PC-3 (cell line): ENCODE results near the gene MMP3. TPM values are rescaled to one million over a fixed set of nuclear protein-coding genes. Genes with fewer than 3 reads are reported as not detected.

Experiments used
- ATAC-seq: fragments of 200-7000 bp; cut with Tn5 transposase; 2 replicates; pipeline ENCODE4 v1.9.1; 2020; ENCODE audit warnings: mild to moderate bottlenecking, moderate library complexity
- BruUV-seq: library from RNA; stranded (reverse); fragments of 400-500 nt; replicated peaks from 2 replicates; lab custom pipeline; 2021; lab: Mats Ljungman, UMichigan
- CTCF ChIA-PET: fragments of 300-600 bp; sonication (Branson Sonifier 250); formaldehyde crosslinking; loops from one replicate; lab custom pipeline; 2022; ENCODE audit warnings: antibody characterized with exemption; lab: Charles Lee
- POLR2A ChIA-PET: fragments of 300-600 bp; sonication (Branson Sonifier 250); formaldehyde crosslinking; loops from one replicate; lab custom pipeline; 2022; ENCODE audit warnings: antibody characterized with exemption; ENCODE audit not compliant: unreplicated experiment; lab: Charles Lee
- DNase-seq: peaks from one replicate; pipeline ENCODE4 v3.0.0-alpha.2; 2015
- H2AFZ ChIP-seq: fragments of 300-600 bp; sonication (generic); 2 replicates; pipeline ENCODE4 v1.6.0; 2016; ENCODE audit warnings: antibody characterized with exemption, low read length
- H3F3A ChIP-seq: fragments of 300-600 bp; sonication (generic); one replicate; pipeline ENCODE4 v1.6.0; 2017; ENCODE audit warnings: antibody characterized with exemption, low read length, control low read depth, mild to moderate bottlenecking; ENCODE audit not compliant: unreplicated experiment
- H3K27ac ChIP-seq: fragments of 300-600 bp; sonication (generic); 2 replicates; pipeline ENCODE4 v1.5.1; 2016; ENCODE audit warnings: mild to moderate bottlenecking, low read length
- H3K27me3 ChIP-seq: fragments of 300-600 bp; sonication (generic); 2 replicates; pipeline ENCODE4 v1.6.1; 2016; ENCODE audit warnings: low read length, mixed read lengths
- H3K36me3 ChIP-seq: fragments of 300-600 bp; sonication (generic); 2 replicates; pipeline ENCODE4 v1.6.1; 2016; ENCODE audit warnings: low read depth, mixed run types, low read length, mixed read lengths
- H3K4me1 ChIP-seq: fragments of 300-600 bp; sonication (generic); 2 replicates; pipeline ENCODE4 v1.5.1; 2016; ENCODE audit warnings: low read length; ENCODE audit not compliant: insufficient read depth
- H3K4me2 ChIP-seq: fragments of 300-600 bp; sonication (generic); 2 replicates; pipeline ENCODE4 v1.6.0; 2016; ENCODE audit warnings: low read length
- H3K4me3 ChIP-seq: fragments of 300-600 bp; sonication (generic); 2 replicates; pipeline ENCODE4 v1.5.1; 2016; ENCODE audit warnings: mild to moderate bottlenecking, low read length, mixed read lengths
- H3K79me2 ChIP-seq: fragments of 300-600 bp; sonication (generic); 2 replicates; pipeline ENCODE4 v1.6.1; 2017; ENCODE audit warnings: low read length, mixed read lengths
- H3K9ac ChIP-seq: fragments of 300-600 bp; sonication (generic); 2 replicates; pipeline ENCODE4 v1.6.0; 2016; ENCODE audit warnings: mild to moderate bottlenecking, low read length
- H3K9me2 ChIP-seq: fragments of 300-600 bp; sonication (generic); replicated peaks from 2 replicates; pipeline ENCODE4 v1.6.1; 2016; ENCODE audit warnings: mixed run types, low read length, mixed read lengths
- H3K9me3 ChIP-seq: fragments of 300-600 bp; sonication (generic); 2 replicates; pipeline ENCODE4 v1.6.1; 2016; ENCODE audit warnings: low read length, mixed read lengths
- H4K20me1 ChIP-seq: fragments of 300-600 bp; sonication (generic); 2 replicates; pipeline ENCODE4 v1.6.1; 2016; ENCODE audit warnings: low read length, mixed read lengths
- EZH2 ChIP-seq: fragments of 300-600 bp; sonication (generic); IDR thresholded peaks from one replicate; pipeline ENCODE4 v1.6.1; 2017; ENCODE audit warnings: antibody characterized with exemption, mild to moderate bottlenecking, low read length; ENCODE audit not compliant: unreplicated experiment
- EZH2phosphoT487 ChIP-seq: fragments of 300-600 bp; sonication (generic); IDR thresholded peaks from 2 replicates; pipeline ENCODE4 v1.6.1; 2018; ENCODE audit warnings: mild to moderate bottlenecking, antibody characterized with exemption, low read length, borderline replicate concordance
- intact Hi-C: fragments of 100-400 bp; cut with micrococcal nuclease; formaldehyde crosslinking; loops from 2 replicates; pipeline ENCODE4 v1.9.0; 2023
- total RNA-seq: library from RNA; depleted of rRNA; stranded (reverse); fragments of >200 nt; gene quantifications from 2 replicates; pipeline ENCODE4 v1.2.3, GENCODE V29; 2014
- TF ChIP-seq, protein P1 (sequence below): fragments of 300-600 bp; sonication (generic); conservative IDR thresholded peaks from 2 replicates; pipeline ENCODE4 v1.5.1; 2017; ENCODE audit warnings: antibody characterized with exemption, low read depth, mild to moderate bottlenecking, low read length

The MMP3 gene
- total RNA-seq, 1 experiment from 2014 or later, result not detected

DNA sequence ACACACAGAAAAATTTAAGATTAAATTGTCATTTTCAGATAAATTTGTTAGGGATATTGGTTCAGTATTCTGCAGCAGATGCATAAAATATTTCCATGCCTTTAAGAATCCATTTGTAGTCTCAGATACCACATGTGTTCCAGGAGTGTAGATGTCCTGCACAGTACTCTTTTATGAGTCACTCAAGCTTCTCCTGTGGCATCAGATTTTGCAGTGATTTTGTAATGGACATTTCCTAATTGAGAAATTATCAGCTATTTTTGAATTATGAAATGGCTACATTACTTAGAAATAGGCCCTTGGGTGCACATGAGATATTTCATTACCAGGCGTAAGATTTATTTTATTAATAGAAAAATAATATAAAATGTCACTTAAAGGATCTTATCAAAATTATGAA is 18.9 kb downstream of the MMP3 start:
- intact Hi-C loops, result no loop called here
- H3K36me3 ChIP-seq, result no peaks in the 10 kb centered on the region
- no peak overlapping the region for H2AFZ ChIP-seq
- no peaks in the 10 kb centered on the region for H3K4me1 ChIP-seq
- H3K4me3 ChIP-seq, result no peak overlapping the region
- 0 out of 2 replicates have a peak, but pooled peaks cover 6% of the 10 kb centered on the region for H3K9me3 ChIP-seq
- H3K79me2 ChIP-seq, result no peaks in the 10 kb centered on the region
- ChIA-PET POLR2A (no interaction called here), CTCF (no interaction called here)
- no peak for TF ChIP-seq EZH2phosphoT487
- TF ChIP-seq, protein P1, sequence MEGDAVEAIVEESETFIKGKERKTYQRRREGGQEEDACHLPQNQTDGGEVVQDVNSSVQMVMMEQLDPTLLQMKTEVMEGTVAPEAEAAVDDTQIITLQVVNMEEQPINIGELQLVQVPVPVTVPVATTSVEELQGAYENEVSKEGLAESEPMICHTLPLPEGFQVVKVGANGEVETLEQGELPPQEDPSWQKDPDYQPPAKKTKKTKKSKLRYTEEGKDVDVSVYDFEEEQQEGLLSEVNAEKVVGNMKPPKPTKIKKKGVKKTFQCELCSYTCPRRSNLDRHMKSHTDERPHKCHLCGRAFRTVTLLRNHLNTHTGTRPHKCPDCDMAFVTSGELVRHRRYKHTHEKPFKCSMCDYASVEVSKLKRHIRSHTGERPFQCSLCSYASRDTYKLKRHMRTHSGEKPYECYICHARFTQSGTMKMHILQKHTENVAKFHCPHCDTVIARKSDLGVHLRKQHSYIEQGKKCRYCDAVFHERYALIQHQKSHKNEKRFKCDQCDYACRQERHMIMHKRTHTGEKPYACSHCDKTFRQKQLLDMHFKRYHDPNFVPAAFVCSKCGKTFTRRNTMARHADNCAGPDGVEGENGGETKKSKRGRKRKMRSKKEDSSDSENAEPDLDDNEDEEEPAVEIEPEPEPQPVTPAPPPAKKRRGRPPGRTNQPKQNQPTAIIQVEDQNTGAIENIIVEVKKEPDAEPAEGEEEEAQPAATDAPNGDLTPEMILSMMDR, result no peak
- no peak for TF ChIP-seq EZH2
- H3K27ac ChIP-seq, result no peak overlapping the region
- DNase-seq (no peak), ATAC-seq (no peak)
- H3F3A ChIP-seq, result no peaks in the 10 kb centered on the region
- H3K9me2 ChIP-seq, result no peaks in the 10 kb centered on the region
- H4K20me1 ChIP-seq, result no peaks in the 10 kb centered on the region
- no TSS peak for BruUV-seq
- H3K9ac ChIP-seq, result no peak overlapping the region
- no peaks in the 10 kb centered on the region for H3K27me3 ChIP-seq
- no peak overlapping the region for H3K4me2 ChIP-seq

DNA sequence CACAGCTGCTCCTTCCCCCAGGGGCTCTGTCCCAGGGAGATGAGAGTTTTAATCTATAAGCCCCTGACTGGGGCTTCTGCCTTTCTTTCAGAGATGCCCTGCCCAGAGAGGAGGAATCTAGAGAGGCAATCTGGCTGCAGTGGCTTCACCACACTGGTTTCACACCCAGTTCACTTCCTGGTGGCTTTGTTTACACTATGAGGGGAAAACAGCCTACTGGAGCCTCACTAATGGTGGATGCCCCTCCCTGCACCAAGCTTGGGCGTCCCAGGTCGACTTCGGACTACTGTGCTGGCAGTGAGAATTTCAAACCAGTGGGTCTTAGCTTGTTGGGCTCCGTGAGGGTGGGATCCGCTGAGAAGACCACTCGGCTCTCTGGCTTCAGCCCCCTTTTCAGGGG is 23.9 kb downstream of the MMP3 start:
- intact Hi-C loops, result no loop called here
- H3K9ac ChIP-seq, result no peak overlapping the region
- no peak for DNase-seq
- no peaks in the 10 kb centered on the region for H3K9me2 ChIP-seq
- no peaks in the 10 kb centered on the region for H3K79me2 ChIP-seq
- no peak overlapping the region for H3K4me3 ChIP-seq
- no peaks in the 10 kb centered on the region for H3K27me3 ChIP-seq
- H4K20me1 ChIP-seq, result no peaks in the 10 kb centered on the region
- no peaks in the 10 kb centered on the region for H3K4me1 ChIP-seq
- TF ChIP-seq EZH2phosphoT487, result no peak
- no peak for TF ChIP-seq EZH2
- TF ChIP-seq, protein P1, result no peak
- no peaks in the 10 kb centered on the region for H3F3A ChIP-seq
- no peaks in the 10 kb centered on the region for H3K36me3 ChIP-seq
- CTCF ChIA-PET, result no interaction called here
- no peak overlapping the region for H3K4me2 ChIP-seq
- POLR2A ChIA-PET, result no interaction called here
- BruUV-seq, result no TSS peak
- no peak overlapping the region for H2AFZ ChIP-seq
- H3K9me3 ChIP-seq, result 0 out of 2 replicates have a peak, but pooled peaks cover 6% of the 10 kb centered on the region
- no peak overlapping the region for H3K27ac ChIP-seq
- ATAC-seq, result no peak

DNA sequence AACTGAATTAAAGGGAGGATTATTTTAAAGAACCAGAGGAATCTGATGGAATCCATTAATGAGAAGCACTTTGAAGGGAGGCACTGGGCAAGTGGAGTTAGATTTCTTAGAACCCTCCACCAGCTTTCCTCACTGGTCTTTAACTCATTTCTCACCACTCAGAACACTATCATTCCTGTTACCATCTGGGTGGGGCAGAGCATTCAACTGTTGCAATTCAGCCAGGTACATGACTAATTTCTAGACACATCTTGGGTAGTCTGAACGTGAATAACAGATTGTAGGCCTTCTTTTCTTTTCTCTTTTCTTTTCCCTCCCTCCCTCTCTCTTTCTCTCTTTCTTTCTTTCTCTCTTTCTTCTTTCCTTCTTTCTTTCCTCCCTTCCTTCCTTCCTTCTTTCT is 29.9 kb downstream of the MMP3 start:
- H3K27me3 ChIP-seq, result no peaks in the 10 kb centered on the region
- H3K9me3 ChIP-seq, result no peaks in the 10 kb centered on the region
- no peaks in the 10 kb centered on the region for H3K36me3 ChIP-seq
- DNase-seq (no peak), ATAC-seq (no peak)
- no TSS peak for BruUV-seq
- H2AFZ ChIP-seq, result no peak overlapping the region
- ChIA-PET POLR2A (no interaction called here), CTCF (no interaction called here)
- no peak overlapping the region for H3K4me3 ChIP-seq
- intact Hi-C loops, result no loop called here
- H3K9ac ChIP-seq, result no peak overlapping the region
- no peaks in the 10 kb centered on the region for H3F3A ChIP-seq
- H3K4me2 ChIP-seq, result no peak overlapping the region
- no peaks in the 10 kb centered on the region for H3K9me2 ChIP-seq
- TF ChIP-seq EZH2 (no peak), EZH2phosphoT487 (no peak)
- TF ChIP-seq, protein P1, result no peak
- H3K27ac ChIP-seq, result no peak overlapping the region
- no peaks in the 10 kb centered on the region for H3K79me2 ChIP-seq
- 0 out of 2 replicates have a peak, but pooled peaks cover 5% of the 10 kb centered on the region for H3K4me1 ChIP-seq
- no peaks in the 10 kb centered on the region for H4K20me1 ChIP-seq
